WI38 (cell line): ENCODE data around the gene ALDH1B1.

Experiments used
- H3K4me3 ChIP-seq: 2 replicates; pipeline ENCODE4 v1.5.1; 2011; ENCODE audit warnings: low read depth, mild to moderate bottlenecking, control low read depth, low read length
- TF ChIP-seq, protein P1 (sequence below): IDR thresholded peaks from 2 replicates; pipeline ENCODE4 v1.5.1; 2012; ENCODE audit warnings: low read depth, mild to moderate bottlenecking, control low read depth, low read length

Gene ALDH1B1

DNA sequence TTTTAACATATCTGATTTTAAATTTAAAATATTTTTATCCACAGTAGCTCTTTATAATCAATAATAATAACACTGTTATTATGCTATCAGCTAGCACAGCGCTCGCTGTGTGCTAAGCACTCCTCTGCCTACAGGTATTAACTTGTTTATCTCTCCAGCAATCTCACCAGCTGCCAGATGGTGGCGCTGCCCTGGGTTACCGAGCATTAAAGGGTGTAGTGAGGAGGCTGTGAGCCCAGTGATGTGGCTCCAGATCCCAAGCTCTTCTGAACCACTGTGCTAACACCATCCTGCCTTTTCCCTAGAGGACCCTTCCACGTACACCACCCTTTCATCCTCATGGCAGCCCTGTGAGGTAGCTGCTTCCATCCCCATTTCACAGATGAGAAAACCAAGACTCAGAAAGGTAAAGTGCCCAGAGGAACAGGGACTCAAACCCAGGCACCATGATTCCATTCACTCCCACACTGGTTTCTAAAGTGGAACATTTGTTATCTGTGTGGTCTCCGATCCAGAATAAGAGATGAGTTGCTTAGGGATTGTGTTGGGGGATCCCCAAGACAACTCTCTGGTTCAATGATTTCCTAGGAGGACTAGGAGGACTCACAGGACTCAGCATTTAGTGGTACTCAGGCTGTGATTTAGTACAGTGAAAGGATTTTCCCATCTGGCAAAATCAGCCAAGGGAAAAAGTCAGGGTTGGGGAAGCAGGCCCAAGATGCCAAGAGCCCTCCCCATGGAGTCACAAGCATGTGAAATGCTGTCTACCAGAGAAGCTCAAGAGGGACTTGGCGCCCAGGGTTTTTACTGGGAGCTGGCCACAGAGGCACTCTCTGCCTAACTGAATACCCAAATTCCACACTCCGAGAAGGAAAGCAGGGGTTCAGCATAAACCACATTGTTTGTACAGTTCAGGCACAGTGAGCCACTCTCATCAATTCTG lies 24.8 kb downstream of the ALDH1B1 start:
- H3K4me3 ChIP-seq = no peak overlapping the region
- TF ChIP-seq, protein P1, sequence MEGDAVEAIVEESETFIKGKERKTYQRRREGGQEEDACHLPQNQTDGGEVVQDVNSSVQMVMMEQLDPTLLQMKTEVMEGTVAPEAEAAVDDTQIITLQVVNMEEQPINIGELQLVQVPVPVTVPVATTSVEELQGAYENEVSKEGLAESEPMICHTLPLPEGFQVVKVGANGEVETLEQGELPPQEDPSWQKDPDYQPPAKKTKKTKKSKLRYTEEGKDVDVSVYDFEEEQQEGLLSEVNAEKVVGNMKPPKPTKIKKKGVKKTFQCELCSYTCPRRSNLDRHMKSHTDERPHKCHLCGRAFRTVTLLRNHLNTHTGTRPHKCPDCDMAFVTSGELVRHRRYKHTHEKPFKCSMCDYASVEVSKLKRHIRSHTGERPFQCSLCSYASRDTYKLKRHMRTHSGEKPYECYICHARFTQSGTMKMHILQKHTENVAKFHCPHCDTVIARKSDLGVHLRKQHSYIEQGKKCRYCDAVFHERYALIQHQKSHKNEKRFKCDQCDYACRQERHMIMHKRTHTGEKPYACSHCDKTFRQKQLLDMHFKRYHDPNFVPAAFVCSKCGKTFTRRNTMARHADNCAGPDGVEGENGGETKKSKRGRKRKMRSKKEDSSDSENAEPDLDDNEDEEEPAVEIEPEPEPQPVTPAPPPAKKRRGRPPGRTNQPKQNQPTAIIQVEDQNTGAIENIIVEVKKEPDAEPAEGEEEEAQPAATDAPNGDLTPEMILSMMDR = peak; percentile 57

DNA sequence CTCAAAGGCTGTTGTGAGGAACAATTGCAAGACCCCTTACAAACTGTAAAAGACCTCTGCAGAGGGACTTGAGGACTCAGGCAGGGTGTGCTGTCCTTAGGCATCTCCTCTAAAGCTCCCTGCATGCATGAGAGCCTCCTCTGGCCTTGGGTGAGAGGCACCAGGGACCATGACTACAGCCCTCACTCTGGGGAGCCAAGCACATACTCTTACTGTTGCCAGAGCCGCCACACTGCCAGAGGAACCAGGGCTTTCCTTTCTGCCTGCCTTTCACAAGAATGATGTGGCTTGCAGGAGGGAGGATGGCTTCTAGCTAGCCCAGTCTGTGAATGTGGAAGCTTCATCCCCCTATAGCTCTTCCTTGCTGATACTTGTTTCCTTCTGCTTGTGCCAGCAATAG lies 25.9 kb downstream of the ALDH1B1 start:
- TF ChIP-seq, protein P1 = no peak
- no peak overlapping the region for H3K4me3 ChIP-seq

DNA sequence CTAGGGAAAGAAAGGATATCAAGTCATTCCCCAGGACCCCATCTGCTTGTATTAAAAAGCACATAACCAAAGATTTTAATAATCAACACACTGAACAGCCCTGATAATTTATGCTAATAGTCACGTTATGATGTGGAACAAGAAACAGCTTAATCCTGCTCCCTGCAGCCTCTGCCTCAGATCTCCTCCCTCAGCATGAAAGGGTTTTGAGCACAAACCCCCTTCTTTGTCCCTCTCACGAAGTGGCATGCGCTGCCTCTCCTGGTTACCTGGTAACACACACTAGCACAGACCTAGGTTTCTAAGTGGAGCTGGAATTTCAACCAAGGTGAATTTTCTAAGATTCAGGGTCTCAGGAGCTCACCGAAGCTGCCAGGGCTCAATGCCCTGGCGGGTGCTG lies 26.7 kb downstream of the ALDH1B1 start:
- TF ChIP-seq, protein P1 = no peak

DNA sequence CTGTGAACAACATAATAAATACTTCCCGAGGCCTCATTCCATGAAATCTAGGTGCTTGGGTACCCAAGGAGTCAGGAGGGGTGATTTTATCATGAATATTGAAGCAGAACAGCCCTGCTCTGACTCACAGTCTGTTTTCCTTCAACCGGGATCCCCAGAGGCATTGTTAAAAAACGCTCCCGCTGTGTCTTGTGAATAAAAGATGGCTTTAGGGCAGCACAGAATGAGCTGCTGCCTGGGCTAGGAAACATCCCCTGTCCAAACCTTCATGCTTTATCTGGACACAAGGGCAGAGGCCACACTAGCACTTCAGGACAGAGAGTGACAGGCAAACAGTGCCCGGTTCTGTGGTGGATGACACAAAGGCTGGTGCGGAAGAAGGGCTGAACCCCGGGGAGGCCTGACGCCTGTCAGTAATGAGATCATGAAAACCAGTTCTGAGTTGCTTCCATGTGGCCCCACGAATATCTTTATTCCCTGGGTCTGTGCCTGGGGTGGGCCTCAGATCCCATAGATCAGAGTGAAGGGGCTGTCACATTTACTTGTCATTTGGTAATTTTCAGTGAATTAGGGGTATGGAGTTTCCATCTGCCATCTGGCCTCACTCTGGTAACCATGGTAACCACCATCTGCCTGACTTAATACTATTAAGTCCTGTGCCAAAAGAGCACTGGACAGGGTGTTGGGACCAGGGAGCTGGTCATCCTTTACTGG lies 29.2 kb downstream of the ALDH1B1 start:
- TF ChIP-seq, protein P1 = no peak
- no peak overlapping the region for H3K4me3 ChIP-seq

More for the DNA sequence above, 26.7 kb downstream of the ALDH1B1 start:
- H3K4me3 ChIP-seq = no peak overlapping the region

DNA sequence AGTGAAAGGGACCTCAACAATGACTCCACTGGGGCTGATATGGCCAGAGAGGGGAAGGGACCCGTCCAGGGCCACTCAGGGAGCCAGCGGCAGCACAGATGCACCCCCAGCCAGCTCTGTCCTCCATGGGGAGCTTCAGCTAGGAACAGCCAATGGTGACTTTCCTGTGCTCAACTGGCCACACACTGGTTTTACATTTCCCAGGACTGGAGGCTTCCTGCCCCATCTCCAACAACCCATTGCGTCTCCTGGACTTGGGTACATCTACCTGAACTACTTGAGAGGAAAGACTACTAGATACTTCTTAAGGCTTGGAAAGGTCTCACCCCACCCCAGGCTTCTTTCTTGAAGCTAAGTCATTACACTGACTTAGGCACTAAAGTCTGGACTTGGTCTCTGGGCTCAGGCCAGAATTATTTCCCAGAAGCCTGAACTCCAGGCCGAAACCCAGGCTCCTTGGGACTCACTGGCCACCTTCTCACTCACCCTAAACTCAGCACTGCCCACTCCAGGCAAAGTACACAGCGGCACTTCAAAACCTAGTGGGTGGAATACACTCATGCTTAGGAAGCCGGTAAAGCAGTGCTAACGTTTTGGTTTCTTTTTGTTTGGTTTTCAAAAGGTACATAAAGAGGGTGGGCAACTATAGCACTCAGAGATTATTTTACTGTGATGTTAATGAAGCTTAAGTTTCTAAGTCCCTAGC lies 30.2 kb downstream of the ALDH1B1 start:
- TF ChIP-seq, protein P1 = no peak
- no peak overlapping the region for H3K4me3 ChIP-seq

DNA sequence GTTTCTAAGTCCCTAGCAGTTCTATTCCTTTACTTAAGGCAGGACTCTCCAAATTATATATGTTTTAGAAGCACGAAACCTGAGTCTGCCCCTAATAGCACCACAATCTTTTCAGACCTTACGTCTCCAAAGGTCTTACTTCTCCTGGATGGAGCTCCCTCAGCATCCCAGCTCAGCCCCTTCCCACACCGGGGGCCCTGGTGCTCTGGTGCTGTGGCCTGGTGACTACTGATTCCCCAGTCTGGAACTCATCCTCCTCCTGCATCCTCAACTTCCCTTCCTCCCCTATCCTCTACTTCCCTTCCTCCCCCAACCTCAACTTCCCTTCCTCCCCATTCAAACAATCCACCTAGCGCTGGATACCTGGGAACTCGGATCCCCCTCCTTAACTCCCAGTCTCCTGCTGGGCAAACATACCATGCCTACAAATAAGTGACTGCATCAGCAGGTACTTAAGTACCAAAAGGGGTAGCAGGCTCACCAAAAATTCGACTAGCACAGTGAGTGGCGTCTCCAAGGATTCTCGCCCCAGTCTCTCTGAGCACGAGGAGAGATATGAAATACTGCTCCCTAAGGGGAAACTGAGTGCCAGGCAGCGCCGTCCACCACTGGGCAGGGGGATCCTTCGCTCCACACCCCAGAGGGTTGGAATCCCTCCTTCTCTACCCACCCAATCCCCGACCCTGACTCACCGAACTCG lies 30.9 kb downstream of the ALDH1B1 start:
- no peak overlapping the region for H3K4me3 ChIP-seq
- TF ChIP-seq, protein P1 = no peak
